Measurements from ENCODE around the gene HSPA12A.

The HSPA12A gene

GRCh38 chr10:116743266-116744064 lies 1.1 kb upstream of the HSPA12A start:
- no peak for DNase-seq

GRCh38 chr10:116741391-116742351 lies 695 bp downstream of the HSPA12A start:
- DNase-seq = no peak

GRCh38 chr10:116740971-116741370 lies 1.4 kb downstream of the HSPA12A start:
- no peak for DNase-seq

- no peak for DNase-seq
Measured at GRCh38 chr10:116738339-116738738, 4.0 kb downstream of the HSPA12A start.

GRCh38 chr10:116737627-116738327 lies 4.6 kb downstream of the HSPA12A start:
- DNase-seq = peak; percentile 7

GRCh38 chr10:116733566-116733965 lies 8.8 kb downstream of the HSPA12A start:
- no peak for DNase-seq

GRCh38 chr10:116732573-116732972 lies 9.8 kb downstream of the HSPA12A start:
- no peak for DNase-seq

GRCh38 chr10:116730464-116731260 lies 11.7 kb downstream of the HSPA12A start:
- DNase-seq = no peak

GRCh38 chr10:116729243-116729642 lies 13.1 kb downstream of the HSPA12A start:
- no peak for DNase-seq

GRCh38 chr10:116728526-116729096 lies 13.8 kb downstream of the HSPA12A start:
- no peak for DNase-seq

GRCh38 chr10:116723428-116724281 lies 18.7 kb downstream of the HSPA12A start:
- DNase-seq = no peak

- DNase-seq = no peak
Measured at GRCh38 chr10:116722736-116723427, 19.5 kb downstream of the HSPA12A start.

GRCh38 chr10:116721547-116722392 lies 20.6 kb downstream of the HSPA12A start:
- no peak for DNase-seq

- no peak for DNase-seq
Measured at GRCh38 chr10:116720668-116721546, 21.5 kb downstream of the HSPA12A start.

- DNase-seq = no peak
Measured at GRCh38 chr10:116720241-116720643, 22.1 kb downstream of the HSPA12A start.

GRCh38 chr10:116719804-116720203 lies 22.6 kb downstream of the HSPA12A start:
- DNase-seq = no peak

GRCh38 chr10:116718058-116718457 lies 24.3 kb downstream of the HSPA12A start:
- no peak for DNase-seq

GRCh38 chr10:116716381-116716780 lies 26.0 kb downstream of the HSPA12A start:
- DNase-seq = no peak
